Urinary bladder (tissue), 4 donors: ENCODE results near the gene CXCL6. TPM values are rescaled to one million over a fixed set of nuclear protein-coding genes. Genes with fewer than 3 reads are reported as not detected.

Source experiments
- DNase-seq: peaks from one replicate; pipeline ENCODE4 v3.0.0-alpha.2; 2015; ENCODE audit errors: extremely low spot score
- H3K27ac ChIP-seq: one replicate; pipeline ENCODE4 v1.5.1; 2013; ENCODE audit warnings: low read depth, mild to moderate bottlenecking, moderate library complexity
- H3K36me3 ChIP-seq: one replicate; pipeline ENCODE4 v1.6.1; 2013; ENCODE audit warnings: mild to moderate bottlenecking, moderate library complexity; ENCODE audit not compliant: insufficient read depth
- H3K4me1 ChIP-seq: one replicate; pipeline ENCODE4 v1.6.1; 2013; ENCODE audit warnings: mild to moderate bottlenecking, moderate library complexity; ENCODE audit not compliant: insufficient read depth
- H3K4me3 ChIP-seq: one replicate; pipeline ENCODE4 v1.5.1; 2013; ENCODE audit warnings: low read depth, low read length
- WGBS: extraction: QIAGEN DNeasy Blood & Tissue Kit; methylation state at CpG from one replicate; pipeline ENCODE4 v1.1.7; 2013; 5-methylcytosine and 5-hydroxymethylcytosine counted together
- polyA plus RNA-seq: library from polyadenylated mRNA; stranded (reverse); fragments of 200-250 nt; gene quantifications from one replicate; pipeline ENCODE4 v1.2.3, GENCODE V29; 2013
- total RNA-seq: library from RNA; depleted of rRNA; stranded (reverse); fragments of >200 nt; gene quantifications from one replicate; pipeline ENCODE4 v1.2.3, GENCODE V29; 2014
- donor health status: healthy with polysubstance abuse.
- donor health status: healthy.

The CXCL6 gene
- total and polyA plus RNA-seq, 2 donors, result 0.16 TPM; not detected in 1

DNA sequence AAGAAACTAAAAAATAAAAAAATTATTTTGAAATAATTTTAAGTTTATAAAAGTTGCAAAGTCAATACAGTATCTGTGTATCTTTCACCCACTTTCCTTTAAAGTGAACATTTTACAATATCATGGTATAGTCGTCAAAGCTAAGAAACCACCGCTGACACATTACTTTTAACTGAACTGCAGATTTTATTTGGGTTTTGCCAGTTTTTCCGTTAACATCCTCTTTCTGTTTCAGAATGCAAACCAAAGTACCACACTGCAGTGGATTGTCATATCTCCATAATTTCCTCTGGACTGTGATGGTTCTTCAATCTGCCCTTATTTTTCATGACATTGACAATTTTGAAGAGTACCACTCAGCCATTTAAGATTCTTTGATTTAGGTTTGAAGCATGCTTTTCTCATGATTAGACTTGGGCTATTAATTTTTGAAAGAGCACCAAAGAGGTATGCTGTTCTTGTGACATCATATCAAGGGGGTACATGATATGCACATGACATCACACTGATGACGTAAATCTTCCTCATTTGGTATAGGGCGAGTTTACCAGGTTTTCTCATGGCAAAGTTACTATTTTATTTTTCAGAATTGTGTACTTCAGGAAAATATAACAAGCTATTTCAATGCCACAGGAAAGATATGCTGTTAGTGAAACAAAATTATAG, 29.1 kb downstream of the CXCL6 start:
- H3K27ac ChIP-seq, result no peak overlapping the region
- H3K4me1 ChIP-seq, result no peaks in the 10 kb centered on the region
- WGBS, result 72% methylated on average over 5 of the region's 5 CpGs
- no peak for DNase-seq
- H3K4me3 ChIP-seq, result no peak overlapping the region
- no peaks in the 10 kb centered on the region for H3K36me3 ChIP-seq

- Histone ChIP-seq H3K4me3 (no peak overlapping the region), H3K27ac (no peak overlapping the region), H3K4me1 (no peaks in the 10 kb centered on the region), H3K36me3 (no peaks in the 10 kb centered on the region)
- DNase-seq, result no peak
- WGBS, result 53% methylated on average over 2 of the region's 2 CpGs
Observed at GRCh38 chr4:73866246-73866645, 29.8 kb downstream of the CXCL6 start.

DNA sequence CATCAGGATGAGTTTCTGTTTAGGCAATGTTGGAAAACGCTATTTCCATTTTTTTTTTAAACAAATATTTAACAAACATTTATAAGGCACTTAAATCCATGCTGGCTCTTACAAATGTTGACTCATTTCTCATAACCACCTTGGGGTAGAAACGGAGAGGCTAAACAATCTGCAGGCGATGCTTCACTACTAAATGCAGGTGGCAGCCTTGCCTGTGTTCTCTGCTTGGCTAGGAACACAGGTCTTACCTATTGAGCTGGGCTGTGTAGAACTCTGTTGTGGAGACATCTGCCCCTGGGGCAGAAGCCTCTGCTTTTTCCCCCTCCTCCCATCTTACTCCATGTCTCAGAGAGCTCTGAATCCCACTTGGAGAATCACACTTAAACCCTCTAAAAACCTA, 31.3 kb downstream of the CXCL6 start:
- H3K27ac ChIP-seq, result no peak overlapping the region
- H3K4me3 ChIP-seq, result no peak overlapping the region
- H3K4me1 ChIP-seq, result no peaks in the 10 kb centered on the region
- 68% methylated on average over 3 of the region's 3 CpGs for WGBS
- no peaks in the 10 kb centered on the region for H3K36me3 ChIP-seq
- DNase-seq, result no peak

DNA sequence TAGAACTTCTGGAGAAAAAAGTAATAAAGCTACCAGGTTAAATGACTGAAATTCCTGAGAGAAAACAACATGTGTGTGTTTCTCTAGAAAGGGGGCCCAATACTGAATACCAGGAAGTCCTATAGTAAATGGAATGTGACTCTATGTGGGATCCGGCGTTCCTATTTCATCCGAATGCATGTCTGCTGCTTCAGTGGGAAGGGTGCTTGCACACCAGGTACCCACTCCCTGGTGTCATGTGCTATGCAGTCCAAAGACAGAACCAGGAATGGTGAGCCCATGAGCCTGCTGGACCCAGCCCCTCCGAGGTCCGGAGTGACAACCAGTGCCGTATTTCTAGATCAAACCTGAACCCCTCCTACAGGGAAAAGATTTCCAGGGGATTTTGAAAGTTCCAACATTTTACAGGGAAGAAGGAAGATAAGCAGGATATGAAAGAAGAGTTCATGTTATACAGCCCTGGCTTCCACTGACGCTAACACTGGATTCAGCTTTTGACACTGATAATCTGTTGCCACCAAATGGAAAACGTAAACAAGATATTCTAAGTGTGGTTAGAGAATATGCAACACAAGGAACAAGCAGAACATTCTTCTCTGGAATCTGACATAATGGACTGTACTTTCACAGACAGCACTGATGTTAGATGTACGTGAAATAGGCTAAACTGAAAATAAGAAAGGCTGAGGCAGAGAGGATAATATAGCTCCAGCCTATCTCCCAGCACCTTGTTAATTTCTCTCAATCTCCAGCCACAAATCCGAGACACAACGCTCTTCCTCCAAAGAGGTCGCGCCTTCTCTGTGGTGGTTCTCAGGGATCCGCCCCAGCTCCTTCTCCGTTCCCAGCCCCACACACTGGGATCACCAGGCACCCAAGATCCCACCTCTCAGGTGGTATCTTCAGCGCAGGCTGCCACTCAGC, 32.0 kb downstream of the CXCL6 start:
- Histone ChIP-seq H3K4me3 (peak overlapping the region; percentile 46), H3K4me1 (no peaks in the 10 kb centered on the region), H3K36me3 (no peaks in the 10 kb centered on the region), H3K27ac (no peak overlapping the region)
- 20% methylated on average over 16 of the region's 16 CpGs for WGBS
- no peak for DNase-seq

- no peak for DNase-seq
- 9% methylated on average over 61 of the region's 61 CpGs for WGBS
- Histone ChIP-seq H3K4me3 (peak within 1 kb of the TSS; percentile 46), H3K27ac (no peak within 1 kb of the TSS), H3K4me1 (no peaks in the 10 kb centered on the region), H3K36me3 (no peaks in the 10 kb centered on the region)
Observed at GRCh38 chr4:73869130-73870055, 32.9 kb downstream of the CXCL6 start, which contains the start of gene CXCL1. TSS of gene CXCL1 (plus strand) at chr4:73869393. CDS start at chr4:73869471, 78 bp downstream.

- DNase-seq, result no peak
- Histone ChIP-seq H3K27ac (no peak overlapping the region), H3K4me1 (no peaks in the 10 kb centered on the region), H3K4me3 (no peak overlapping the region), H3K36me3 (no peaks in the 10 kb centered on the region)
- 94% methylated on average over 3 of the region's 3 CpGs for WGBS
Observed at GRCh38 chr4:73870260-73870659, 33.8 kb downstream of the CXCL6 start.

- no peak overlapping the region for H3K4me3 ChIP-seq
- no peak overlapping the region for H3K27ac ChIP-seq
- 96% methylated on average over 1 of the region's 1 CpG for WGBS
- no peaks in the 10 kb centered on the region for H3K36me3 ChIP-seq
- no peak for DNase-seq
- H3K4me1 ChIP-seq, result no peaks in the 10 kb centered on the region
Observed at GRCh38 chr4:73870768-73871167, 34.3 kb downstream of the CXCL6 start.

- H3K36me3 ChIP-seq, result no peaks in the 10 kb centered on the region
- no peak overlapping the region for H3K27ac ChIP-seq
- 90% methylated on average over 6 of the region's 6 CpGs for WGBS
- no peak for DNase-seq
- no peaks in the 10 kb centered on the region for H3K4me1 ChIP-seq
- no peak overlapping the region for H3K4me3 ChIP-seq
Observed at GRCh38 chr4:73871511-73872310, 35.2 kb downstream of the CXCL6 start.

DNA sequence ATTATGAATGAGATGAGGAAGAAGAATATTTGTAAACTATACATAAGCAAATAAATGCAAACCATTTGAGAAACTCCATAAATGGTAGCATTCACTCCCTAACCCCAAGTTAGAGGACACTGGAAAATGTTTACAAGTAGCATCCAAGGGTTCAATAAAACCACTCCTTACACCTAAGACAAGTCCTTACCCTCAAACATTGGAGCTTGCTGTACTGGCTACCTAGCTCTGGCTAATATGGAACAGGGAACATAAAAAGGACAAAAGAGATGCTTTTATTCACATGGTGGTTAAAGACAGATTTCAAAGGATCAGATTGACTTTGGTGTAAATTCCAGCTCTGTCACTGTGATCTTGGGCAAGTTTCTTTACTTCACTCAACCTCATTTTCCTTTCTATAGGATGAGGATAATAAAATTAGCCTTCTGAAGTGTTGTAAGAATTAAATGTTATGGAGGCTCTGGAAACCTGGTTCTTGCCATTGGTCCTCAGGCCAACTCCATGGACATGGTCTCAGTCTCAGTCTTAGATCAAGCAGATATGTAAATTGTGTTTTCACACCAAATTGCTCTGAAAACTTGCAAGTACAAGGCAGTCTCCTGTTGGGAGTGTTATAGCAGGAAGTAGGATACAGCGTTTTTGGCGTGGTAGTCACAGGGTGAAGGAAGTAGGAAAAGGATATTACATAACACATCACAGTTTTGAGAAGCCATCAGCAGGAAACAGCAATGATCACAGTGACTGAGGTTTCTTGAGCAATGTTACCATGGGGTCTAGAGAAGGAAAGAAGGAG, 36.0 kb downstream of the CXCL6 start:
- H3K4me3 ChIP-seq, result no peak overlapping the region
- no peak for DNase-seq
- 68% methylated on average over 2 of the region's 2 CpGs for WGBS
- H3K36me3 ChIP-seq, result no peaks in the 10 kb centered on the region
- no peaks in the 10 kb centered on the region for H3K4me1 ChIP-seq
- H3K27ac ChIP-seq, result no peak overlapping the region

GRCh38 chr4:73874386-73874785, 37.9 kb downstream of the CXCL6 start:
- no peaks in the 10 kb centered on the region for H3K4me1 ChIP-seq
- 82% methylated on average over 2 of the region's 2 CpGs for WGBS

GRCh38 chr4:73875401-73875800, 38.9 kb downstream of the CXCL6 start:
- DNase-seq, result no peak
- H3K36me3 ChIP-seq, result no peaks in the 10 kb centered on the region
- 94% methylated on average over 1 of the region's 1 CpG for WGBS
- no peaks in the 10 kb centered on the region for H3K4me1 ChIP-seq
- no peak overlapping the region for H3K27ac ChIP-seq
- H3K4me3 ChIP-seq, result no peak overlapping the region

More at GRCh38 chr4:73874386-73874785, 37.9 kb downstream of the CXCL6 start:
- no peak for DNase-seq
- Histone ChIP-seq H3K4me3 (no peak overlapping the region), H3K27ac (no peak overlapping the region), H3K36me3 (no peaks in the 10 kb centered on the region)

DNA sequence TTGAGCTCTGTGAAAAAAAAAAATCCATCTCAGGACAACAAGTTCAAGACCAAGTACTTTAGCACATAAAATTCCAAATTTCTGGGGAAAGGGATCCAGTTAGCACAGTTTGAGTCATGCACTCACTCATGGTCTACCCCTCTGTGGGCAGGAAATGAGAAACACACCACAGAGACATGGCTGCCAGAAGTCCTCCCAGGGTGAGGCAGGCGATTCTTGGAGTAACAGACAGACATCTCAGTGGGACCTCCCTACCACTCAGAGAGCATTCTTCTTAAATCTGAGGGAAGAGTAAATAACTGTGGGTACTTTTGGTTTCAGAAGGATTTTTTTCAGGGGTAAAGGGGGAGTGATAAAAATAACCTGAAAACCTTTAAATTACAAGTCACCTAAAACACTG, 46.8 kb downstream of the CXCL6 start:
- Histone ChIP-seq H3K27ac (no peak overlapping the region), H3K4me3 (no peak overlapping the region), H3K4me1 (no peaks in the 10 kb centered on the region), H3K36me3 (no peaks in the 10 kb centered on the region)
- WGBS, result 73% methylated on average over 1 of the region's 1 CpG
- DNase-seq, result no peak
